OCI-LY7 (cell line): ENCODE data around the gene FSD2.

Experiments used
- EZH2phosphoT487 ChIP-seq: fragments of 200-600 bp; sonication (generic); IDR thresholded peaks from 2 replicates; pipeline ENCODE4 v1.6.1; 2018; ENCODE audit warnings: low read depth, borderline replicate concordance, mild to moderate bottlenecking, mixed run types, antibody characterized with exemption, low read length, moderate library complexity, mixed read lengths
- TF ChIP-seq, protein P1 (sequence below): fragments of 200-600 bp; sonication (generic); conservative IDR thresholded peaks from 2 replicates; pipeline ENCODE4 v1.5.1; 2014; ENCODE audit warnings: mild to moderate bottlenecking, antibody characterized with exemption, low read length, moderate library complexity, mixed read lengths

DNA sequence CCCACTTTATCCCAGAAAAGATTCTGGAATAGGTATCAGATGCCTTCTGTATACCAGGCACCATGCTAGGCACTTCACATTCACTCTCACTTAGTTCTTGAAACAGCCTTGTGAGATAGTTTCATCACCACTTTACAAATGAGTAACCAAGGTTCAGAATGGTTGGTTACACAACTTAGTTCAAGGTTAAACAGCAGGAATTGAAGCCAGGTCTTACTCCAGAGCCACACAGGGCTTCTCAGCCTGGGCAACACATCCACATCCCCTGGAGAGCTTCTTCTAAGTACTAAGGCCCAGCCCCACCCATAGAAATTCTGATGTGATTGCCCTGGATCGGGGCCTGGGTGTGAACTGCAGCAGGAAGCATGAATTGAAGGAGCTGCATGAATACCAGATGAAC lies 22.2 kb upstream of the FSD2 start:
- TF ChIP-seq, protein P1, sequence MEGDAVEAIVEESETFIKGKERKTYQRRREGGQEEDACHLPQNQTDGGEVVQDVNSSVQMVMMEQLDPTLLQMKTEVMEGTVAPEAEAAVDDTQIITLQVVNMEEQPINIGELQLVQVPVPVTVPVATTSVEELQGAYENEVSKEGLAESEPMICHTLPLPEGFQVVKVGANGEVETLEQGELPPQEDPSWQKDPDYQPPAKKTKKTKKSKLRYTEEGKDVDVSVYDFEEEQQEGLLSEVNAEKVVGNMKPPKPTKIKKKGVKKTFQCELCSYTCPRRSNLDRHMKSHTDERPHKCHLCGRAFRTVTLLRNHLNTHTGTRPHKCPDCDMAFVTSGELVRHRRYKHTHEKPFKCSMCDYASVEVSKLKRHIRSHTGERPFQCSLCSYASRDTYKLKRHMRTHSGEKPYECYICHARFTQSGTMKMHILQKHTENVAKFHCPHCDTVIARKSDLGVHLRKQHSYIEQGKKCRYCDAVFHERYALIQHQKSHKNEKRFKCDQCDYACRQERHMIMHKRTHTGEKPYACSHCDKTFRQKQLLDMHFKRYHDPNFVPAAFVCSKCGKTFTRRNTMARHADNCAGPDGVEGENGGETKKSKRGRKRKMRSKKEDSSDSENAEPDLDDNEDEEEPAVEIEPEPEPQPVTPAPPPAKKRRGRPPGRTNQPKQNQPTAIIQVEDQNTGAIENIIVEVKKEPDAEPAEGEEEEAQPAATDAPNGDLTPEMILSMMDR = no peak
- TF ChIP-seq EZH2phosphoT487 = no peak
